ENCODE measurements around the gene KCNQ1OT1.
A peak's percentile ranks its signal among the peaks of the same experiment; 100 is the strongest.

The KCNQ1OT1 gene

DNA sequence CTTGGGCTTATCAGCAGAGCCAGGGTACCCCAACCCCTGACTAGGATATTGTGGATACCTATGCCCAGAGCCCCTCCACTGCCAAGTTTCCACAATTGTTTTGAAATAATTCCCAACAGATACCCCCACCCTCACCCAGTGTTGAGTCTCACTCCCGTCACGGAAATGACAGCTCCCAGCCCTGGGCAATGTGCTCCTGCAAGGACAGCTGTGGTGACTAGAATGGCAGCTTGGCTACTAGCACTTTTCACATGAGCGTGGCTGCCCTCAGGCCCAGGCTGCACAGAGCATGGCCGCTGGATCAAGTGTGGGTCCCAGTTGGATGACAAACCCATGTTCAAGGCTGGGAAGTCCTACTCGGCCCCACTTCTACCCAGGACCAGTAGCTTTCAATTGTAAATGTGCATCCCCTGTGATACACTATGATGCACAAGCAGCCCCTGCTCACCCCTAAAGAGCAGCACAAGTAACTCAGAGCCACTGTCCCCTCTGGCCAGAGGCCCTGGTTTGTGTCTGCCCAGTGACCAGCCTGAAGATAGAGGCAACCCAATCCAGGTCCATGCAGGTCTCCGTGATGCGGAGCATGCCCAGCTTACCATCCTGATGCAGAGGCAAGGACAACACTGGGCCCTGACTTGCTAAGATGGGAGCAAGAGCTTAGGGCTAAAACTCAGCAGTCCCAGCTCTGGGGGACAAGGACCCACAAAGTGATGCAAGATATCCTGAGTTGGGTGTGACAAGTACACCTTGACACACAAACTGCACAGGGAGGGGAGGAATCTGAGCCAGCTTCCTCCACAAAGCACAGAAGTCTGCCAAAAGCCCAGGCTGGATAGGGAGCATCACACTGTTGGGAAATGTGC lies 13.2 kb downstream of the KCNQ1OT1 start:
- DNase-seq: peak; percentile 11

DNA sequence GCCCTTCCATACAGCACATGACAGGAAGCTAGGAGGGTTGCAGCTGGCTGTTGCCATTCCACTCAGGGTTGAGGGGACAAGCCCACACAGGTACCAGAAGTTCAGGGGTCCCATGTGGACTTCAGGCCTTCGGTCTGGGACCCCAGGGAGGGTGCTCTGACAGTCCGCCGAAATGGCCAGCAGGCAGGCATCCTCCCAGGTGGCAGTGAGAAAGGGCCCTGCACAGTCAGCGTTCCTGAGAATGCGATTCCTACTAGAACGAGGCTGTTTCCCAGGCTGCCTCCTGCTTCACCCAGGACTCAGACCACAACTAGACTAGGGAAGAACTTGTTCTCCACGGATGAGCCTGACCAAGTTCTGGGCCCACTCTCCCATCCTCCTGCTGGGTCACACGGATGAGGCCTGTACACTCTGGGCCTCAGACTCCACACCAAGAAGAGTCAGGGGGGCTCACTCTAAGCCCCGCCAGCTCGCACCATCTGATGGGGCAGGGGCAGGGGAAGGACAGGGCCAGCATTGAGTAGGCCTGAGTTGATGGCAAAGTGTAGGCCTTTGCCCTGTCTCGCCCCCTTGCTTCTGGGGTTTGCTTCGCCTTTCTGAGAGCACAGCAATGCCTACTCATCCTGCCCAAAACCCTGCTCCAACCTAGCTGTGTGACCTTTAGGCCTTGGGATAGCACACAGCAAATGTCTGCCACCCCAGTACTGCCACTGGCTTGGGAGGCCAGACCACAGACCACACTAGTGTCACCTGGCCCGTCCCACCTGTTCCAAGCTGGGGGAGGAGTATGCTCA lies 14.0 kb downstream of the KCNQ1OT1 start:
- DNase-seq: peak; percentile 12

DNA sequence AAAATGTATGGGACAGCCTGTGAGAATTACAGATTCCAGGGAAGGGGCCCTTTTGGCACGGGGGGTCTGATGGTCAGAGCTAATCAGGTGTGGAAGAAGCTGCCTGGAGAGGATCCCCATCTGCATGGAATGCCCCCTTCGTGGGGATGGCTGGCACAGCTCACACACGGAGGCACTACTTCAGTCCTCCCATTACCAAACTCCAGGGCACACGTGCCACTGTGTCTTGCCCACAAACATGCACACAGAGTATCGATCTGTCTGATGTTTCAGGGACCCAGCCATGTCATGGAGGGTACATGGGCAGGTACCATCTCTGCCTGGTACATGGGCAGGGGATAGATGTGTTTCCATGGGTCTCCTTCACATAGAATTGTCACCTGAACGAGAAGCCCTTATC lies 14.7 kb downstream of the KCNQ1OT1 start:
- no peak for DNase-seq

DNA sequence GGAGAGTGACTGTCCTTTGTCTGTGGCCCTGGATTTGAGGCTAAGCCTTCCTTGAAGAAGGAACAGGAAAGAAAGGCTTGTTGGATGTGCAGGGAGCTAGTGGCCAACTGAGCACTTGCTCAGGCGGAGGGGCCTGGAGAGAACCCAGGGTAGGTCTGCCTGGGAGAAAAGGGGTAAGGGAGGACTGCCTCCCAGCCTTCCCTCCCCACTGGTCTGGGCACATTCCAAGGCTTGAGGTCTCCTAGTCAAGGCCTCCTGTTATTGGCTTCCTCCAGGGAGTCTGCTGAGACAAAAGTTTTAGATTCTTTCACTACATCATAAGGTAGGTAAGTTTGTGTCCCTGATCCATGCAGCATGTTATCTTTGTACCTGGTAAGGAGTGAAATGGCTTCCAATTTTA lies 15.2 kb downstream of the KCNQ1OT1 start:
- peak; percentile 13 for DNase-seq

DNA sequence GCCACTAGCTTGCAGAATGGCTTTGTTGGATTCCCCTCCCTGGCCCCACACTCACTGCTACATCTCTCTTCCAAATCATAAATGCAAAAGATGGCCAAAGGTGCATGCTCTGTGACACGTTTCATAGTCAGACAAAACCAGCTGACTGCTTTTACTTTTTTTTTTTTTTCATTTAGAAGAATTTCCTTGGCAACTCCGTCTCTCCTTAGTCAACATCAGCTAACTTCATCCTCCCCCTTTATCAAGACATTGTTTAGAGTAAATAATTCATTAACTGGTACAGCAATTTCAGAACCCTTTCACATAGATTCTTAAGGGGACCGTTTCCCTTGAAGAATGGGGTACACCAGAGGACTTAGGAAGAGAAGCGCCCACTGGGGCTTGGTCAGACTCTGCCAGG lies 16.0 kb downstream of the KCNQ1OT1 start:
- DNase-seq: peak; percentile 17

DNA sequence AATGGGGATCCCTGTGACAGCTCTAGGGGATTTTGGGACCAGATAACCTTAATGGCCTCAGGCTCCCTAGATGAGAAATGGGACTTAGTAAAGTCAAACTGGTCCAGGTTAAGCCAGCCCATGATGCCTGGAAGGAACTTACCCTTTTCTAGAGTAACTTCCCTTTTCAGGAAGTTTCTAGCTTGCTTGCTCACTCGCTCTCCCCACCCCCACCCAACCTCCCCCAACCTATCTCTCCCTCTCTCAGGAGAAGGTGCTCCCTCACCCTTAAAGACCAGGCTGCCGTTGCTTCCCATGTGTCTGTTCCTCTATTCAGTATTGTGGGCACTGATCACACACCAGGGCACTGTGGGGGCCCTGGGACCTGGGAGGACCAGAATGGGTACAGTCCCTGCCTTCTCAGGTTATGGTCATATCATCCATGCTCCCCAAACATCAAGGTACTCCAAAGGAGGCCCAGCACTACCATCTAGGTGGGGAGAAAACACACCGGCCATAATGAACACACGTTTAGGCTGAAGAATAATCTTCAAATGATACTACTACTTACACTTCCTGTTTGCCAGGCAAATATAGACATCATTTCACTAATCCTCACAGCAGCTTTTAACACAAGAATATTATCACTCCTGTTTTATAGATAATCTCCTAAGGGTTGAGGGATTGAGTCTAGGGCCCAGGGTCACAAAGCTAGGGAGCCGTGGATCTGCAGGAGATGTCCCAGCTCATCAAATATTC lies 18.2 kb downstream of the KCNQ1OT1 start:
- no peak for DNase-seq

DNA sequence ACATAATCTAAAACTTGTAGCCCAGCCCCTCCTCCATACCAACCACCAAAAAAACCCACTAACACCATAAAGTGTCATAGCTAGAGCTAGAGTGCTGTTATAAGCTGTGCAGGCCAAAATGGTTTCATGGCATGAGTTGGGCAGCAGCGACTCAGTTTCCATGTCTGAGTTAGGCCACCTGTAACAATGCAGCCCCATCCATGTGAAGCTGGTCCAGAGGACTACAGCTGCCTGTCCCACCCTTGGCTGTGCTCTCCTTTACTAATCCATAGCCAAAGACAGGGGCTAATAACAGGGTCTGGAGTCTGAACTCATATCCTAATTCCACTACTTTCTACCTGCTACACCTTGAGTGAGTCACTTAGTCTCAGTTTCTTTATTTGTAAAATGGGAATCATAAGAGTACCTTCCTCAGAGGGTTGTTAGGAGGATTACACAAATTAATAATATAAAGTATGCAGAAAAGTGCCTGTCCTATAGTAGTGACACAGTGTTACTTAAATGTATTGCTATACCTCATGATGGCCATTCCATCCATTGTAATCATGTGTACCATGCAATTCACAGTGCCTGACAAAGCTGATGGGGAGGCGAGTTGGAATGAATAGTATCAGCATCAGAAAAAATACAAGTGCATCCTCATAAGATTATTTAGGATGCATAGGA lies 20.6 kb downstream of the KCNQ1OT1 start:
- DNase-seq: no peak

DNA sequence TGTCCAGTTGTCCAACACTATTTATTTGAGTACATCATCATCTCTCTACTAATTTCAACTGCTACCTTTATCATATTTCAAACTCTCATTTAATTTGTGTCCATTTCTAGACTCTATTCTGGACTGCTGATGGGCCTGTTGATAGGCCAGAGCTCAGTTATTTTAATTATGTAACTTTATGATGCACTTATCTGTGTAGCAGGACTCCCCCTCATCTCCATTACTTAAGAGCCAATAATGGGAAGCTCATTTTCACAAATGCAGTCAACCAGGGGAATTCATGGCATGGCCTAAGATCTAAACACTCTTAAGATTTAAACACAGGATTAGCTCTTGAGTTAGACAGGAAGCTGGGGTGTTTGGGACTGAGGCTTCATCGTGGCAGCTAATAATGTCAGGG lies 21.4 kb downstream of the KCNQ1OT1 start:
- no peak for DNase-seq

DNA sequence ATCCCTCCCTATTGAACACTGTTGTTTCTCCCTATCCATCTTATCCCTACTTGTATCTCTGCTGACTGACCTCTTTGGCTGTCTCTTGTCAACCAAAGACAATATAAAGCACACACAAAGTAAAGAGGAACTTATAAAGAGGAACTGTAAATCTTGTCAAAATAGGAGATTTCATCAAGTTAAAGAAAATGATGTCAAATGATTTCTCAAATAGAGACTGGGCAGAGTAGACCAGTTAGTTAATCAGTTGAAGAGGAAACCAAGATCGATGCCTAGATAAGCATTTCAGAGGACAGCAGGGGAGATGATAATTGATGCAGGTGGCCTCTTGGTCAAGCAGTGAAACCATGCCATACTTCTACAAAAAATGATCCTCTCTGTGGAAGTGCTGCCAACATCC lies 22.7 kb downstream of the KCNQ1OT1 start:
- no peak for DNase-seq

DNA sequence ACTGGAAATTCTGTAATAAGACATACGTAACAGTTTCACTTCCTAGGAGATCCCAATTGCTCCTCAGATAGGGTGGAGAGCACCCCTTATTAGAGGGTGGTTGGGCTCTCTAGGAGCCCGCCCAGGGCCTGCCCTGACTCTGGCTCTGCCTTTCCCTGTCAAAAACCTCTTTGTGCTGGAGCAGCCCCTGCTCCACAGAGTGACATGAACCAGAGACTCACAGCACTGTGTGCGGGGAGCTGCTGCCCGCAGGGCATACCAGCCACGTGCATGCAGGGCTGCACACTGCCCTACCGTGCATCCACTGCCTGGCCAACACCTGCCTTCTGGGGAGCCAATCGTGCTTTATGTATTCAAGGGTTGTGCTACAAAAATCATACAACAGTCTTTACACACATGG lies 24.3 kb downstream of the KCNQ1OT1 start:
- DNase-seq: peak; percentile 33

DNA sequence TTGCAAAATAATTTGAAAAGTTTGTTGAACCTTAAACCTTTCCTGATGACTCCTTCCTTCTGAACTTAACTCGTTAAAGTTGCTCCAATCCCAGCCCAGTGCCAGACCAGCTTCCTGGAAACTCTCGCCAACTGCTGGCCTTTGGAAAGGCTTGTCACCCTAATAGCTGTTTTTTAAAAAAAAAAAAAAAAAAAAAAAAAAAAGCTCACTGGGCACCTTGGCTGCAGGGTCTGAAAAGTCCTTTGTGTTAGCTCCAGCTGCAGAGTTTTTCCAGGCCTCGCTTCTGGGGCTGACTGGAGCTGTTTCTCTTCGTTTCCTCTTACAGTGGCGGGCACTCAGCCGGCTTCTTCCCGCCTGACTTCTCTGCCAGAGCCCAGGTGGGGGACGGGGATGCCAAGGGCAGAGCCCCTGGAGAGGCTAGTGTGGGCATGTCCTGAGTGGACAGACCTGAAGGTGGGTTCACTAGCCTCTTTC lies 25.1 kb downstream of the KCNQ1OT1 start:
- peak; percentile 71 for DNase-seq

DNA sequence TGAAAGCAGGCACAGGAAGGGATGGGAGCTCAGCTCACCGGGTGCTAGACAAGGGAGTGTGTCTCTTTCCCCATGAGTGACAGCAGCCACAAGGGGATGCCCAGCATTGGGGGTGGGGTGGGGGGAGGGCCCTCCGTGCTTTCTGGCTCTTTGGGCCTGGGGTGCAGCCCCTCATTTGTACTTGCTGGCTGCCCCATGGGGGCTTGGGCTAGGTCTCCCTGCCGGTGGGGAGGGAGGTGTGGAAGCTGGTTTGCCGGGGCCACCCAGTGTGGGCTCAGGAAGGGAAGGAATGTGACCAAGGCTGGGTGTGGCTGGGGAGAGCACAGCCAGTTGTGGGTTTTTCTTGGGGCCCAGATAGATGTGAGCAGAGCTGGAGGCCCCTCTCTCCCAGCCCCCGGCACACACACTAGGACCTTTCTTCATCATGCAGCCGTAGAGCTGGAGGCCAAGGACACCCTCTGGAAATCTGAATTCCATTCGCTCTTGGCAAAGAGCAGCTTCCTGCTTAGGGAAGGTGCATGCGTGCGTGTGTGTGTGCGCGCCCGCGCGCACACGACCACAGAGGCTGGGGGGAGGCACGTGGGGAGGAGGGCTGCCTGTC lies 25.8 kb downstream of the KCNQ1OT1 start:
- DNase-seq: peak; percentile 62

DNA sequence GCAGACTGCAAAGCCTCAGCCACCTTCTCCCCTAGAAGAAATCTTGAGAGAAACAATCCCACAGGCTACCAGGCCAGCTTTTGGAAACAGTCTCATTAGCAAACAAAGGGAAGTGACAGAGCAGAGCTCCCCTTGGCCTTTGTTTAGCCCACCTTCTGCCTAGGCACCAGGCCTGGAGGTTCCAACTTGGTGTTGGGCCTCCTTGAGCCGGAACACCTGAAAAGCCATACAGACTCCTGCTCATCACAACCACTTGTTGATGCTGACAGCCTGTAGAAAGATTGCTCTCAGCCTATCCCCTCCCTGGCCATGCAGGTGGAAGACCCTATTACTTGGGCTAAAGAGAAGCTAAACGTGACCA lies 26.6 kb downstream of the KCNQ1OT1 start:
- DNase-seq: peak; percentile 13

DNA sequence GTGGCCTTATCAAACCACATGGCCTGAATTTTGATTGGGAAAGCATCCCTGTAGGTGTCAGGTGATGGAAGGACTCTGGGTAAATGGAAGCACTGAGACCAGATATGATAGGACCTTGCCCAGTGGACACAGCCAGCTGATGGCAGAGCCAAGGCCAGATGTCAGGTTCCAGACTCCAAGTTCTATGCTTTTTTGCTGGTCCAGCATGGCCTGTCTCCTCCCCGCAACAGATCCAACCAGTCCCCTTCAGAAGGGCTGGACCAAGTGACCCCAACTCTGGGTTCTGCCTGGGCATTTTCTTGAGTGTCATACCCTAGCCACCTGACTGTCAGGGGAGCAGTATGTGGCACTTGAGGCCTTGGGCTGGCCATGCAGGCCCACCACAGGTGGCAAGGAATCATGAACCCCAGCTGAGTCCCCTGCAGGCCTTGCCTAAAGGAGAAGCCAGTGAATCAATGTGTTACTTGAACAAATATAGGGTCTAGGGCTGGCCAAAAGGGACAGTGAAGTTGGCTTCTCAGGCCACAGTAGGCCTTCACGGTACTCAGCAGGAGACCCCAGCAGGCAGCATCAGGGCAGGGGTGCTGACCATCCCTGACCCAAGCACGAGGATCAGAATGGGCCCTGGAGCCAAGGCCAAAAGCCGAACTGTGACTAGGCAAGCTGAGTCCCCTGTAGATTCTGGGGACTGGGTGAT lies 27.1 kb downstream of the KCNQ1OT1 start:
- no peak for DNase-seq

DNA sequence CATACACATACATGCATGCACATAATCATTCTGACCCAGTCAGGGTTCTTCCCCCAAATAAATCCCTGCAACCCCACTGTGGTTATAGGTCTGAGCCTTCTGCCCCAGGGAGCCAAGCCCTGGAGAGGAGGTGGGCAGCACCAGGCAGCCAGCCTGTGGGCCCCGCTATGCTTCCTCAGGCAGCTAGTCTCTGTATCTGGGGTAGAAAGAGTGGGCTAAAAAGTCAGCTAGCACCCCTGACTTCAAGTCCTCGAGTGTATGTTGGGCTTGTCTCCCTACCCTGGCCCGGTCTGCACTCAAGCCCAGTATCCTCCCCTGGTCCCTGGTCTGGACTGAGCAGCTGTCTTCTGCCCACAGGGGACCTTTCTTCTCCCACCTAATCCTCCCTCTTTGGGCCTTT lies 28.0 kb downstream of the KCNQ1OT1 start:
- DNase-seq: no peak

DNA sequence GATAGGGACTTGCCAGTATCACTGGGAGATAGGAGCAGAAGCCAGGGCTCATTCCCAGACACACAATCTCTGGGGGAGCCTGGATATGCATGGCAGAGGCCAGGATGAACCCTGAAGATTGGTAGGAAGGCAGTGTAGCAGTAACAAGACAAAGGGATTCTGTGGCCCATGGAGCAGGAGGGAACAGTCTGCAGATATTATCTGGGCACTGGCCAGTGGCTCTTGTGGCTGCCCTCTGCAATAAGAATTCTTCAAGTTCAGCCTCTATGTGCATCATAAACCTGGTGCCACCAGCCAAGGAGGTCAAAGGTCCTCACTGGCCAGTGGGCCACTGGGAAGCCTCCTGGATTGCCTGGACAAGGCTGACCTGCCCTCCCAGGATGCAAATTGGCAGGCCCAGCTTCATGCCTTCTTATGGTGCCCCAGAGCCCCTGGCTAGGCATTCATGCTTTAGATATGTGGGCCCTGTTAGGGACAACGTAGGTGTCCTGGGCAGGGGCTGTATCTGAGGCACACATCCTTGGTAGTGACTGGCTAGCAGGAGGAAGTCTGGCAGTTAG lies 29.2 kb downstream of the KCNQ1OT1 start:
- DNase-seq: no peak

DNA sequence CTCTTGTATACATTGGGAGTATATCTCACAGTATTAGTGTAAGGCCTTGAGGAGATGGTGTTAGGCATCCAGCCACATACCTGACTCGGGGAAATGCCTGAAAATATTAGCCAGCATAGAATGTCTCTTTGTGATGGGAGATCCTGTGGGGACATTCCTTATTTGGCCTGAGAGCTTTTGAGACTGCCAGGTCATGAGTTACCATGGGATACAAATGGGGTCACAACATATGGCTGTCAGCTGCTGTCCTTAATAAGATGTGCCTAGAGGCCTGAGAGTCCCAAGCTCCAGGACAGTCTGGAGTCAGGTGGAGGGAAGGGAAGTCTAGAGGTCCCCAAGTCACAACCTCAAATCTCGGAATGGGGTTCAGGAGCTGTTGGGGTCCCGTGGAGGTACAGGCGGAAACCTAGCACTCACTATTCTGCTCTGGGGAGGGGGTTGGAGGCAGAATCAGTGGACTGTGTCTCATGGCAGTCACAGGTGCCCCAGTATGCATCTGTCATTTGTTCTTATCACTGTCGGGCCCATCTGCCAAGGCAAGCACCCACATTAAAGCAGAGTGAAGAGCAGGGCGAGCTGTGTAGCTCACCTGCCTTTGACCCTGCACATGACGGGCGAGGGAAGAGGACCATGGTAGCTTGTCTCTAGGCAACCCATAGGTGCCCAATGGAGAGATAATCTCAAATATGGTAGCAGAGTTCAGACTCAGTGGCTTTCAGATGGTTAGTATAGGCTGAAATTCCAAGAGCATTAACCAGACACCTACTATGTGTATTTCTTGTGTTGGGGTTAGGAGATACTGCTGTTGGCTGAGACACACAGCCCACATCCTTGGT lies 29.9 kb downstream of the KCNQ1OT1 start:
- no peak for DNase-seq

DNA sequence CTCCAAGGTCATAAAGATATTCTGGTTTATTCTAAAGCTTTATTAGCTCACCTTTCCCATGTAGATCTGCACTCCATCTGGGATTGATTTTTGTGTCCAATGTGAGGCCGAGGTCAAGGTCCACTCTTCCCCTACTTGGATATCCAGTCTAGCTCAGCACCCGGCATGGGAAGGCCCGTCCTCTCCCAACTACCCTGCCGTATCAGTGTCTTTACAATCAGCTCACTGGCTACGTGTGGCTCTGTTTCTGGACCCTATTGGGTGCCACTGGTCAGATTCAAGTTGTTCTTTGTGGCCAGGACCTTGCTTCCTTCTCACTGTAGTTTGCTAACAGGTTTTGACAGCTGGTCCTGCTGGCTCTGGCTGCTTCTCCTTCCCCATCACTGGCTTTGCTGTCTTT lies 30.9 kb downstream of the KCNQ1OT1 start:
- DNase-seq: no peak

DNA sequence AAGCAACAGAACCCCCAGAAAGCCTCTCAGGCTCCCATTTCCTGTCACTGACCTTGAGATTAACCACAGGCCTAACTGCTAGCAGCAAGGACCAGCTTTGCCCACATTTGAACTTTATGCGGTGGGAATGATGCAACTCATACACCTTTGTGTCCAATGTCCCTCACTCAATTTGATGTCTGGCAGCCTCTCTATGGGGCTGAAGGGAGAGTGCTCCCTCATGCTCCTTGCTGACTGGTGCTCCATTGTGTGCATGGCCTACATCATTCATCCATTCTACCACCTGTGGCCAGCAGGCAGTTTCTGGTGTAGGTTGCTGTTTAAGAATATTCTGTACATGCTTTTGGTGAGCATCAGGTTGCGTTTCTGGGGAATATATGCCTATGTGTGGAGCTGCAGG lies 31.9 kb downstream of the KCNQ1OT1 start:
- no peak for DNase-seq

DNA sequence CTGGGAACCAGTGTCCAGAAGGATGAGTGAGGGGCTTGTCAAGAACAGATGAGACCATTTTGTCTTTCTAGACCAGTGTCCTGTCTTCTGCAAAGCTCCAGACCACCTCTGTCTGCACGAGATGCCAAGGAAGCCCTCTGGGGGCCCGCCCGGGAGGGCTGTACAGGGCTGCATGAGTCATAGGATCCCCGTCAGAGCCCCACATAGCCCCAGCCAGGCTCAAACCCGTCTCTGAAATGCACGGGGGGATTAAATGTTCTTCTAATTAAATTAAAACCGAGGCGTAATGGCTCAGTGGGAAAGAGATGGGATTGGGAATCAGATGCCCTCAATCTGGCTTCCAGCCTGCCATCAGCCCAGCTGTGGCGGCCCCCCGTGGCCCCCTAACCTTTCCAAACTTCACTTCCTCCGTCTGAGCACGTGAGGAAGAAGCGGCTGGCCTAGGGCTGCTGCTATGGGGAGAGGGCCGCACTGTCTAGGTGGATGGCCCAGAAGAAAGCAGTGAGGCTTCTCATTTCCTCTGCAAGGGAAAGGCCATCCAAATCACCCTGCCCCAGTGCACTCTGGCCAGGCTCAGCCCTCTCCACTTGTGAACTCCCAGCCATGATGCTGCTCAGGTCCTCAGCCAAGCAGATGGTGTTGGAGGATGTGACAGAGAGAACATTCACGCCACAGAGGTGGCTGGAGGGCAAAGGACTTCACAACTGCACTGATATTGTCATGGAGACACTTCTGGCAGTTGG lies 32.8 kb downstream of the KCNQ1OT1 start:
- peak; percentile 42 for DNase-seq
